ENCODE results near the gene EXOC3L1. TPM values are rescaled to one million over a fixed set of nuclear protein-coding genes. Genes with fewer than 3 reads are reported as not detected.

The EXOC3L1 gene
- total and polyA plus RNA-seq, 2 of the 13 experiments (the other 11 are each of a cell fraction or from before 2014, with no cell fraction given), result 0.12 TPM; not detected in 1

DNA sequence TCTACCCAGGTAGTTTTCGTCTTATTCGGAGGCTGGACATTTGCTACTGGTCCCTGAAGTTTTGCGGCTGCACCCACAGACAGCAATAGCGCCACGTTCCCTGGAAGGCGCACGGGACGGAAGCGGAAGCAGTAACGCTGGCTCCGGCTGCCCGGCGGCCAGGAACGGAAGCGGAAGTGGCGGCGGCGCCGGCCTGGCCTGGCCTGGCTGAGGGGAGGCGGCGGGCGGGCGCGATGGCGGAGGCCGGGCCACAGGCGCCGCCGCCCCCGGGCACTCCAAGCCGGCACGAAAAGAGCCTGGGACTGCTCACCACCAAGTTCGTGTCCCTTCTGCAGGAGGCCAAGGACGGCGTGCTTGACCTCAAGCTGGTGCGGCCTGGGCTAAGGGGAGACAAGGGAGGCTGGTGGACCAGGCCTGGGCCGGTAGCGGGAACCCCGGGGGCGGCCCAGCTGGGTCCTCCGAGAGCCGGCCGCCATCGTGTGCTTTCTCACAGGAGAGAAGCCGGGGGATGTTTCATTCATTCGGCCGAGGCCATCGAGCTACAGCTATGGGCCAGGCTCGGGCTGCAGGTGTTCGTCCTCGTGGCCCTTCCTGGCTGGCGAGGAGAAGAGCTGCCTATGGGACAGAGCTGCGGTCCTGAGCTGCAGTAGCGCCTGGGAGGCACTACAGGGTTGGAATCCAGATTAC, 2.2 kb upstream of the EXOC3L1 start, which contains the start of gene E2F4 (continued):
- TF ChIP-seq HOXA5 (CRISPR knock-in tag; IDR thresholded peaks at IDR 0.05) (peak; percentile 82), TGIF2 (CRISPR knock-in tag; IDR thresholded peaks at IDR 0.05) (0 out of 2 replicates have a peak, but pooled peaks have one; percentile 25), ZNF550 (CRISPR knock-in tag; IDR thresholded peaks at IDR 0.05; ENCODE audit: borderline replicate concordance) (no peak), MED1 (CRISPR knock-in tag; IDR thresholded peaks at IDR 0.05) (peak; percentile 79), CBX5 (CRISPR knock-in tag; IDR thresholded peaks at IDR 0.05; ENCODE audit: borderline replicate concordance) (peak; percentile 31; the same call in 1 of the 2 replicates), ZNF143 (CRISPR knock-in tag; IDR thresholded peaks at IDR 0.05) (peak; percentile 79), GTF3A (CRISPR knock-in tag; conservative IDR thresholded peaks at IDR 0.05) (peak; percentile 3; the same call in 1 of the 2 replicates), EP300 (IDR thresholded peaks at IDR 0.05; ENCODE audit: low read depth in 2 of 2, low read length in 2 of 2) (no peak), EP300 (CRISPR knock-in tag; IDR thresholded peaks at IDR 0.05; ENCODE audit: borderline replicate concordance) (no peak), KDM5A (IDR thresholded peaks at IDR 0.05; ENCODE audit: borderline replicate concordance, low read length) (peak; percentile 84), FOXK2 (IDR thresholded peaks at IDR 0.05) (peak; percentile 48; the same call in 1 of the 2 replicates), SKI (IDR thresholded peaks at IDR 0.05; ENCODE audit: partially characterized antibody) (peak; percentile 80), ZNF331 (CRISPR knock-in tag; IDR thresholded peaks at IDR 0.05) (peak; percentile 76), RAD51 (IDR thresholded peaks at IDR 0.05; ENCODE audit: borderline replicate concordance) (no peak), ZNF619 (CRISPR knock-in tag; IDR thresholded peaks at IDR 0.05) (no peak), PHF20 (CRISPR knock-in tag; IDR thresholded peaks at IDR 0.05) (peak; percentile 95), ZBTB42 (CRISPR knock-in tag; IDR thresholded peaks at IDR 0.05) (no peak), SALL2 (CRISPR knock-in tag; IDR thresholded peaks at IDR 0.05) (peak; percentile 95), KMT2A (CRISPR knock-in tag; IDR thresholded peaks at IDR 0.05) (peak; percentile 81)
- TF ChIP-seq, protein P1, sequence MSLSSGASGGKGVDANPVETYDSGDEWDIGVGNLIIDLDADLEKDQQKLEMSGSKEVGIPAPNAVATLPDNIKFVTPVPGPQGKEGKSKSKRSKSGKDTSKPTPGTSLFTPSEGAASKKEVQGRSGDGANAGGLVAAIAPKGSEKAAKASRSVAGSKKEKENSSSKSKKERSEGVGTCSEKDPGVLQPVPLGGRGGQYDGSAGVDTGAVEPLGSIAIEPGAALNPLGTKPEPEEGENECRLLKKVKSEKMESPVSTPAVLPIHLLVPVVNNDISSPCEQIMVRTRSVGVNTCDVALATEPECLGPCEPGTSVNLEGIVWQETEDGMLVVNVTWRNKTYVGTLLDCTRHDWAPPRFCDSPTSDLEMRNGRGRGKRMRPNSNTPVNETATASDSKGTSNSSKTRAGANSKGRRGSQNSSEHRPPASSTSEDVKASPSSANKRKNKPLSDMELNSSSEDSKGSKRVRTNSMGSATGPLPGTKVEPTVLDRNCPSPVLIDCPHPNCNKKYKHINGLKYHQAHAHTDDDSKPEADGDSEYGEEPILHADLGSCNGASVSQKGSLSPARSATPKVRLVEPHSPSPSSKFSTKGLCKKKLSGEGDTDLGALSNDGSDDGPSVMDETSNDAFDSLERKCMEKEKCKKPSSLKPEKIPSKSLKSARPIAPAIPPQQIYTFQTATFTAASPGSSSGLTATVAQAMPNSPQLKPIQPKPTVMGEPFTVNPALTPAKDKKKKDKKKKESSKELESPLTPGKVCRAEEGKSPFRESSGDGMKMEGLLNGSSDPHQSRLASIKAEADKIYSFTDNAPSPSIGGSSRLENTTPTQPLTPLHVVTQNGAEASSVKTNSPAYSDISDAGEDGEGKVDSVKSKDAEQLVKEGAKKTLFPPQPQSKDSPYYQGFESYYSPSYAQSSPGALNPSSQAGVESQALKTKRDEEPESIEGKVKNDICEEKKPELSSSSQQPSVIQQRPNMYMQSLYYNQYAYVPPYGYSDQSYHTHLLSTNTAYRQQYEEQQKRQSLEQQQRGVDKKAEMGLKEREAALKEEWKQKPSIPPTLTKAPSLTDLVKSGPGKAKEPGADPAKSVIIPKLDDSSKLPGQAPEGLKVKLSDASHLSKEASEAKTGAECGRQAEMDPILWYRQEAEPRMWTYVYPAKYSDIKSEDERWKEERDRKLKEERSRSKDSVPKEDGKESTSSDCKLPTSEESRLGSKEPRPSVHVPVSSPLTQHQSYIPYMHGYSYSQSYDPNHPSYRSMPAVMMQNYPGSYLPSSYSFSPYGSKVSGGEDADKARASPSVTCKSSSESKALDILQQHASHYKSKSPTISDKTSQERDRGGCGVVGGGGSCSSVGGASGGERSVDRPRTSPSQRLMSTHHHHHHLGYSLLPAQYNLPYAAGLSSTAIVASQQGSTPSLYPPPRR (CRISPR knock-in tag; IDR thresholded peaks at IDR 0.05; ENCODE audit: borderline replicate concordance), result no peak
- TF ChIP-seq, protein P2, sequence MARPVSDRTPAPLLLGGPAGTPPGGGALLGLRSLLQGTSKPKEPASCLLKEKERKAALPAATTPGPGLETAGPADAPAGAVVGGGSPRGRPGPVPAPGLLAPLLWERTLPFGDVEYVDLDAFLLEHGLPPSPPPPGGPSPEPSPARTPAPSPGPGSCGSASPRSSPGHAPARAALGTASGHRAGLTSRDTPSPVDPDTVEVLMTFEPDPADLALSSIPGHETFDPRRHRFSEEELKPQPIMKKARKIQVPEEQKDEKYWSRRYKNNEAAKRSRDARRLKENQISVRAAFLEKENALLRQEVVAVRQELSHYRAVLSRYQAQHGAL (CRISPR knock-in tag; IDR thresholded peaks at IDR 0.05; ENCODE audit: not compliant biosample characterization), result no peak
- TF ChIP-seq, protein P3, sequence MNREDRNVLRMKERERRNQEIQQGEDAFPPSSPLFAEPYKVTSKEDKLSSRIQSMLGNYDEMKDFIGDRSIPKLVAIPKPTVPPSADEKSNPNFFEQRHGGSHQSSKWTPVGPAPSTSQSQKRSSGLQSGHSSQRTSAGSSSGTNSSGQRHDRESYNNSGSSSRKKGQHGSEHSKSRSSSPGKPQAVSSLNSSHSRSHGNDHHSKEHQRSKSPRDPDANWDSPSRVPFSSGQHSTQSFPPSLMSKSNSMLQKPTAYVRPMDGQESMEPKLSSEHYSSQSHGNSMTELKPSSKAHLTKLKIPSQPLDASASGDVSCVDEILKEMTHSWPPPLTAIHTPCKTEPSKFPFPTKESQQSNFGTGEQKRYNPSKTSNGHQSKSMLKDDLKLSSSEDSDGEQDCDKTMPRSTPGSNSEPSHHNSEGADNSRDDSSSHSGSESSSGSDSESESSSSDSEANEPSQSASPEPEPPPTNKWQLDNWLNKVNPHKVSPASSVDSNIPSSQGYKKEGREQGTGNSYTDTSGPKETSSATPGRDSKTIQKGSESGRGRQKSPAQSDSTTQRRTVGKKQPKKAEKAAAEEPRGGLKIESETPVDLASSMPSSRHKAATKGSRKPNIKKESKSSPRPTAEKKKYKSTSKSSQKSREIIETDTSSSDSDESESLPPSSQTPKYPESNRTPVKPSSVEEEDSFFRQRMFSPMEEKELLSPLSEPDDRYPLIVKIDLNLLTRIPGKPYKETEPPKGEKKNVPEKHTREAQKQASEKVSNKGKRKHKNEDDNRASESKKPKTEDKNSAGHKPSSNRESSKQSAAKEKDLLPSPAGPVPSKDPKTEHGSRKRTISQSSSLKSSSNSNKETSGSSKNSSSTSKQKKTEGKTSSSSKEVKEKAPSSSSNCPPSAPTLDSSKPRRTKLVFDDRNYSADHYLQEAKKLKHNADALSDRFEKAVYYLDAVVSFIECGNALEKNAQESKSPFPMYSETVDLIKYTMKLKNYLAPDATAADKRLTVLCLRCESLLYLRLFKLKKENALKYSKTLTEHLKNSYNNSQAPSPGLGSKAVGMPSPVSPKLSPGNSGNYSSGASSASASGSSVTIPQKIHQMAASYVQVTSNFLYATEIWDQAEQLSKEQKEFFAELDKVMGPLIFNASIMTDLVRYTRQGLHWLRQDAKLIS (CRISPR knock-in tag; IDR thresholded peaks at IDR 0.05), result no peak

Measured in HepG2 (cell line).